Measurements from ENCODE around the gene MTCL1.

MTCL1 gene

DNA sequence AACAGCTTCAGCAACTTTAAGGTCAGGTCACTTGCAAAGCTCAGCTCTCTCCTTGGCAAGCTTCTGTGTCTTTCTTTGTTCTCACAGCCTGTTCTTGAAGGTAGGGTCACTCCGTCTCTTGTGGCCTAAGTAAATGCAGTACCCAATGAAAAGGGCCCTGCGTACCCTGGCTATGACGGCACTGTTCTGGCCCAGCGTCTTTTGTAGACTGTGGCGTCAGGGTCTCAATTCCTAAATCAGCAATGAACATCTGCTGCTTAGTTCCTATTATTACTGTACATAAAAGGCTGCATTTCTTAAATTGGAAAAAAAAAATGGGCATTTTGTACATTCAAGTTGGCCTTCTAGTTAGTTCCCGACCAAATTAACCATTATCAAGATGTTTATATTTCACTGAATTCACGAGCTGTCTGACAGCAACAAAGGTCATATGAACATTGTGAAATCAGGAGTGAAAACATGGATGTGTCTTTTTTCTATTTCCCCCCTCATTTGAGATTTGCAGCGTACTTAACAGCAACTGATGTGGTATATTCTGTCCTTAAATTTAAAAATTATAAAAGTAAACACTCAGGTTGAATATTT, 17.0 kb upstream of the MTCL1 start:
- DNase-seq (ENCODE audit: low spot score), result no peak

DNA sequence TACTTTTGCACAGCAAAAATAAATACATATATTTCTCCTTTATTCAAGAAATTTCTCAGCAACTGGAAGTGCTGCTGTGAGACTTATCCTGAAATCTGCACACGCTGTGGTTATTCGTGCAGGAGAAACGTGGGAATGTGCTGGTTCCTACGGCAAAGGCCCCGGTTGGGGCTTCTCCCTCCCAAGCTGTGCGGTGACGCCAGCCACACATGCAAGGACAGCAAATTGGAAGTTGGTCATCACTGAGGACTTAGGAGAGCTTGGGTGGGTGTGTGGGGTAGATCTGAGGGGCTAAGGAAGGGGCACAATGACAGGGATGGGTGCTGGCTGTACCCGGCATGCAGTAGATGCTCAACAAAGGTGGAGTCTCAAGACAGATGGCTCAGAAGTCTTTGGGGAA, 16.5 kb upstream of the MTCL1 start:
- DNase-seq (ENCODE audit: low spot score), result no peak

DNA sequence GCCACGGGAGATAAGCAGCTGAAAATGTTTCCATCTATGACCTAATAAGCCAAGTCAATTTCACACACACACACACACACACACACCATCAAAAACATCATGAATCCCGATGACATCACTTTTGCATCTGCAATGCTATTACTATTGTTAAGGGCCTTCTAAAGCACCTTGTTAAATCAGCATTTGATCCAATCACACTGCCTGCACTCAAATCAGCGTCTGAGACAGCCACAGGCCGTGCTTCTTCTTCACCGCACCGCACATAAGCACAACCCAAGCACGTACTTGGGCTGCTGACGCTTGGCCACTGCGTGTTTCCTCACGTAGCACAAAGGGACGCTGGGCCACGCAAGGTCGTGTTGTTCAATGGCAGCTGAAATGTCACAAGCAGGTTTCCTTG, 15.8 kb upstream of the MTCL1 start:
- DNase-seq (ENCODE audit: low spot score), result no peak

DNA sequence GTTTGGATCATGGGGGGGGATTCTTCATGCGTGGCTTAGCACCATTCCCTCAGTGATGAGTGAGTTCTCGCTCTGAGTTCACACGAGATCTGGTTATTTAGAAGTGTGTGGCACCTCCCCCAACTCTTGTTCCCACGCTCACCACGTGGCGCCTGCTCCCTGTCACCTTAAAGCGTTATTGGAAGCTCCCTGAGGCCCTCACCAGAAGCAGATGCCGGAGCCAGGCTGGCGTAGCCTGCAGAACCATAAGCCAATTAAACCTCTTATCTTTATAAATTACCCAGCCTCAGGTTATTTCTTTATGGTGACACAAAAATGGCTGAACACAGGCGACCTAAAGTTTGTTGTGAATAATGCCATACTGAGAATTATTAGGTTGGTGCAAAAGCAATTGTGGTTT, 10.5 kb upstream of the MTCL1 start:
- DNase-seq (ENCODE audit: low spot score), result no peak

DNA sequence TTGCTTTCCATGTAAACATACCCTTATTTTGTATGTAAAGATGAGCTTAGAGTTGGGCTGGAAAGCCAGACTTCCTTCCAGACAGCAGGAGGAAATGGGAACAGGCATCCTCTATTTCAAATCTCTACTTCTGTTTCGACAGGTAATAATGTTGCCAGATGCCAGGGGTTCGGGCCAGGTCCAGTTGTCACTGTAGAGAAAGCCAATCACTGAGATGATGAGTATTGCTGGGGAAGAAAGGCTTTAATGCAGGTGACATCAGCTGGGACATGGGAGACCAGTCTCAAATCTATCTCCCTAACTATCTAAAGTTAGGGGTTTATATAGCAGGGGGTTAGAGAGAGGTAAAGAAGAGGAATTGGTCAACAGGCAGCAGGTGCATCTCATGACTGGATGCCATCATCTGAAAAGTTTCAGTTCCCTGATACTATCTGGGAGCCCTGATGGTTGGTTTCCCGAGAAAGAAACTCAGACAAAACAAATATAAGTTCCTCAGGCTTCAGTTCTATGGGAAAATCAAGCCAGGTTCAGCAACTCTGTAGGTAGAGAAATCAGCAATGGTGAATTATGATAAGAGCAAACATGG, 9.3 kb upstream of the MTCL1 start:
- no peak for DNase-seq (ENCODE audit: low spot score)

DNA sequence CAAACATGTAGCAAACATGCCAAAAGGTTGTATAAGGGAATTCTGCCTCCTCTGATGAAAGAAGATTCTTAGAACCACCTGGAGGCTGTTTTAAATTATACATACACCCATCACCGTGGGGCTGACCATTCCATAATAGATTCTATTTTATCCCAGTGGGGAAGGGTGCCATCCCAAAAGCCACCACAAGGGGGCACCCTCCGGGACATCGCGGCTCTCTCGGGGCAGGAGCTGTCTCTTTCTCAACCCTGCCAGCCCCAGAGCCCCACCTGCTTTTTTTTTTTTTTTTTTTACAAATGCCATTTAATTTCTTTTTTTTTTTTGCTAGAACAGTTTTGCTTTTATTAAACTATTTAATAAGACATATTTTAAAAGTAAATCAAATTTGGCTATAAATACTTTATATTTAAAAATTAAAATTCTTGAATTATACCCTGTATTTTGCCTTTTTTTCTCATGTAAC, 8.6 kb upstream of the MTCL1 start:
- peak; percentile 47 for DNase-seq (ENCODE audit: low spot score)

DNA sequence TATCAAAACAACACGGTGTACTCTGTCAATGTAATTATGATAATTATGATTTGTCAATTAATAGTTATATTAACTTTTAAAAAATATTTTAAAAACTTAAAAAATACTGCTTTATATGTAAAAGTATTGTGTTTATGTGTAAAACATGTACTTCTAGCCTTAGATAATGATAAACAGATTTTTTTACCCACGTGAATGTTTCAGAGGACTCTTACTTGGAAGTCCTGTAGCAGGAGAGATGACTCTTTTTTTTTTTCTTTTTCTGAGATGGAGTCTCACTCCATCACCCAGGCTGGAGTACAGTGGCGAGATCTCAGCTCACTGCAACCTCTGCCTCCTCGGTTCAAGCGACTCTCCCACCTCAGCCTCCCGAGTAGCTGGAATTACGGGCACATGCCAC, 6.2 kb upstream of the MTCL1 start:
- no peak for DNase-seq (ENCODE audit: low spot score)

DNA sequence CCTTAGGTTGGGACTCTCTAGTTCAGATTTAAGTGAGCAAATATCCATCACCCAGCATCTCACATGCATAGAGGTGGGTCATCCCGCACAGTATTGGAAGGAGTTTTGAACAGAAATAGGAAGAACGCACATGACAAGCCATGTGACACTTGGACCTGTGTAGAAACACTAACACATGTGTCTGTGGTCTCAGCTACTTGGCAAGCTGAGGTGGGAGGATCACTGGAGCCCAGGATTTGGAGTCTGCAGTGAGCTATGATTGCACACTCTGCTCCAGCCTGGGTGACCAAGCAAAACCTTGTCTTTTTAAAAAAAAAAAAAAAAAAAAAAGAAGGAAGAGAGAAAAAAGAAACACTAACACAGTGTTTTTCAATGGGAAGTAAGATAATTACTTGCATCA, 5.4 kb upstream of the MTCL1 start:
- no peak for DNase-seq (ENCODE audit: low spot score)

DNA sequence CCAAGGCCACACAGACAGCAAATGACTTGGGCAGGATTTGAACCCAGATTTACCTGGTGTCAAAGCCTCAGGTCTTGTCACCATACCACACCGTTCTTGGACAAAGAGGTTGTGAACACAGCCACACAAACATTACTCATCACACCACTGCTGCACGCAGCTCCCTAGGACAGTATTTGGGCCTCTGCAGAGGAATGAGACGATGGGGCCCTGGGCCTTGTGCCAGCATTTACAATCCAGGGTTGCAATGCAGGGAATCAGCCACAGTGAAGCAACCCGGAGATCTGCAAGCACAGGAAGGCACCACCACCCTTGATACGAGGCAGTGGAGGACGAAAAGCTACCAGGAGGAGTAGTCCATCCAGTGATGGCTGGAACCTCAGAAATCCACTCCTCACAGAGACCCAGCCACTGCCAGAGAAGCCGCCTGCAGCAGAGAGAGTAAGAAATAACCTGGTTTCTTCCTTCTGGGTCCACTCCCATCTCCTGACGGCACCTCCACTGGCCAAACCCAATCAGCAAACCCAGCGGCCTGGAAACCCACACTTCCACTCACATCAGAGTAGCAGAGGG, 3.7 kb upstream of the MTCL1 start:
- DNase-seq (ENCODE audit: low spot score), result no peak

DNA sequence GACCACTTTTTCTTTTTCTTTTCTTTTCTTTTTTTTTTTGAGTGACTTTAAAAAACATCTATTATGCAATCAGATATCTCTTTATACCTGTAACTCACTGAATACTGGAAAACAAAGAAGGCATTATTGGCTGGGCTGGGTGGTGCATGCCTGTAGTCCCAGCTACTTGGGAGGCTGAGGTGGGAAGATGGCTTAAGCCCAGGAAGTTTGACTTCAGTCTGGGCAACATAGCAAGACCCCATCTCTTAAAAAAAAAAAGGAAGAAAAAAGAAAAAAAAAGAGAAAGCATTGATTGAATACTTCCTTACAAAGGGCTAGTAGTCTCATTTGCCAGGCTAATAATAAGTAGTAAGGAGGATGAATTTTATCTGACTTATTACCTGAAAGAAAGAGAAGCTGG, 2.7 kb upstream of the MTCL1 start:
- DNase-seq (ENCODE audit: low spot score), result no peak

DNA sequence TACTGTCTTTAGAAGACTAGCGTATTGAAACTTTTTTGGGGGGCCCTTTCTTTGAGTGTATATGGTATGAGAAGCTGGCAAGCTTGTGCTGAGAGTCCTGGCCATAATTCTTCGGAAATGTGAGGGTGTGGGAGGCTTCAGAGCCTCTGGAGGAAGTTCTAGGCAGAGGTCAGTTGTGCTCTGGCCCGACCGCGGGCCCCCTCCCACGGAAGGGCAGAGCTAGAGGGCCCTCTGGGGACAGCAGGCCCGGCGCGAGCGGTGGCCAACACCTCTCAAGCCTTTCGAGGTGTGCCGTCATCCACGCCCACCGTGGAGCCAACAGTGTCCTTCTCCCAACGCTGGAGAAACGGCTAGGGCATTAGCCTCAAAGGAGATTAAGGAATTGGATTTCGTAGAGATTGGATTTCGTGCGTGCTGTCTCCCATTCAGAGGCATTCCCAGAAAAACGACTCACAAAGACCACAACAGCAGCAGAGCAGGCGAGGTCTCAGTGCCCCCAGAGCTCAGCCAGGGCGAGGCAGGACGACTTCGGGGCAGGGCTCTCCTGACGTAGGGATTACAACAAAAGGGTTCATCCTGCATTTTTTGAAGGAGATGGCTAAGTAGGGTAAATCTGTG, 2.2 kb upstream of the MTCL1 start:
- DNase-seq (ENCODE audit: low spot score), result no peak

DNA sequence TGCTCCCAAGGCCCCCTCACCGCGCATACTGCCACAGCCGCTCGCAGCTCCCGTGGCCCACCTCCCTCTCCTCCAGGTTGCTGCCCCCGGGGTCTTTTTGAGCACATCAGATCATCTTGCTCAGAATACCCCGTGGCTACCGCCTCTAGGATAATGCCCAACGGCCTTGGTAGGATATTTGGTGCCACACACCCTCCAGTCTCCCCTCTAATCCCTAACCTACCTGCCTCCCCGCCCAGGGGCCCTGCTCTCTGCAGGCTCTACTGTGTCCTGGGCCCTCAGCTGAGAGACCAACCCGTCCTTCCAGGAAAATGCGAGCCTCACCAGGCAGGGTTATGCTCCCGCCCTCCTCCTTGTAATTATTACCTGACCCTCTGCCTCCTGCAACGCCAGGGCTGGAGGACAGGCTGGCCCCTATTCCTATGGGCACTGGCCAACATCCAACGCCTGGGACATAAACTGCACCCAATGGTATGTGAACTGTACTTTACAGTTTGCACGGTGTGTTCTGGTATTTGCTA, 1.5 kb upstream of the MTCL1 start:
- no peak for DNase-seq (ENCODE audit: low spot score)

DNA sequence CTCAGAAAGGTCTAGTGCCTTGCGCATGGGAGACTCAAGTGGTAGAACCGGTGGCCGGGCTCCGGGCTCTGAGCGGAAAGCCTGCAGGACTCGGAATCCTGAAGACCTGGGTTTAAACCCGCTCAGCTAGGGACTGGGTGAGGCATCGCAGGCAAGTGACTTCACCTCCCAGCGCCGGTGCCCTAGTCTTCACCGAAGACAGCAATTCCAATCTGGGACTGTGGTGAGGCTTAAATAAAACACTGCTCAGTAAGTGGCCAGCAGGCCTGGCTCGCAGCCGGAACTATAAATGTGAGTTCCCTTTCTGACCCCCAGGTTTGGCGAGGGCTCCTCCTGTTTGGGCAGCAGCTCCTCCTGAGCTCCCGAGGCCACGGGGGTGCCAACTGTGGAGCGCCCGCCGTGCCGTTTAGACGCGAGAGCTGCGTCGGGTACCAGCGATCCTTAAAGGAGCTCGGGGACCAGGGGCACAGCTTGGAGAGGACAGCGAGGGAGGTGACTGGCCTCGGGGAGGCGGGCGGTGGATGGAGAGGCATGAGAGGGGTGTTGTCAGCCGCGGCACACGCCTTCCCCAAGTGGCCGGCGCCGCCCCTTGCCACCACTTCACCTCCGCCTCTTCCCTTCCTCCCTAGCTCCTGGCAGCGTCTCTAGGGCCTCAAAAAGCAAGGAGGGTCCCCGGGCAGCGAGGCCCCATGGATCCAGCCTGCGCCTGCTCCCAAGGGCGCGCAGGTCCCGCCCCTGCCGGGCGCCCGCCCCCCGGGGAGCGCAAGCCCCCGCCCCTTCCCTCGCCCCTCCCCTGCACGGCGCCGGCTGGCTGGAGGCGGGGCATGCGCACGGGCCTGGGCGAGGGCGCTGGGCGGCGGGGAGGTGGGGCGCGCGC, 757 bp upstream of the MTCL1 start:
- peak; percentile 57 for DNase-seq (ENCODE audit: low spot score)

DNA sequence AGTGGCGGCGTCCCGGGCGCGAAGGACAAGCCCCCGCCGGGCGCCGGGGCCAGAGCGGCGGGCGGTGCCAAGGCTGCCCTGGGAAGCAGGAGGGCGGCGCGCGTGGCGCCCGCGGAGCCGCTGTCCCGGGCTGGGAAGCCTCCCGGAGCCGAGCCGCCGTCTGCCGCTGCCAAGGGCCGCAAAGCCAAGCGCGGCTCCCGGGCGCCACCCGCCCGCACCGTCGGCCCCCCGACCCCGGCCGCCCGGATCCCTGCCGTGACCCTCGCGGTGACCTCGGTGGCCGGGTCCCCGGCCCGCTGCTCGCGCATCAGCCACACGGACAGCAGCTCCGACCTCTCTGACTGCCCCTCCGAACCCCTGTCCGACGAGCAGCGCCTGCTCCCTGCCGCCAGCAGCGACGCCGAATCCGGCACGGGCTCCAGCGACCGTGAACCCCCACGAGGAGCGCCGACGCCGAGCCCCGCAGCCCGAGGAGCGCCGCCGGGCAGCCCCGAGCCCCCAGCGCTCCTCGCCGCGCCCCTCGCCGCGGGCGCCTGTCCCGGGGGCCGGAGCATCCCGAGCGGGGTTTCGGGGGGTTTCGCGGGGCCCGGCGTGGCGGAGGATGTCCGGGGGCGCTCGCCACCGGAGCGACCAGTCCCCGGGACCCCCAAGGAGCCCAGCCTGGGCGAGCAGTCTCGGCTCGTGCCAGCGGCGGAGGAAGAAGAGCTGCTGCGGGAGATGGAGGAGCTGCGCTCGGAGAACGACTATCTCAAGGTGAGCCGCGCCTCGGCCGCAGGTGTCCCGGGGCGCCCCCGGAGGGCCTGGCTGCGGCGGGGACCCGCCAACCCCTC, 820 bp downstream of the MTCL1 start:
- DNase-seq (ENCODE audit: low spot score), result no peak

DNA sequence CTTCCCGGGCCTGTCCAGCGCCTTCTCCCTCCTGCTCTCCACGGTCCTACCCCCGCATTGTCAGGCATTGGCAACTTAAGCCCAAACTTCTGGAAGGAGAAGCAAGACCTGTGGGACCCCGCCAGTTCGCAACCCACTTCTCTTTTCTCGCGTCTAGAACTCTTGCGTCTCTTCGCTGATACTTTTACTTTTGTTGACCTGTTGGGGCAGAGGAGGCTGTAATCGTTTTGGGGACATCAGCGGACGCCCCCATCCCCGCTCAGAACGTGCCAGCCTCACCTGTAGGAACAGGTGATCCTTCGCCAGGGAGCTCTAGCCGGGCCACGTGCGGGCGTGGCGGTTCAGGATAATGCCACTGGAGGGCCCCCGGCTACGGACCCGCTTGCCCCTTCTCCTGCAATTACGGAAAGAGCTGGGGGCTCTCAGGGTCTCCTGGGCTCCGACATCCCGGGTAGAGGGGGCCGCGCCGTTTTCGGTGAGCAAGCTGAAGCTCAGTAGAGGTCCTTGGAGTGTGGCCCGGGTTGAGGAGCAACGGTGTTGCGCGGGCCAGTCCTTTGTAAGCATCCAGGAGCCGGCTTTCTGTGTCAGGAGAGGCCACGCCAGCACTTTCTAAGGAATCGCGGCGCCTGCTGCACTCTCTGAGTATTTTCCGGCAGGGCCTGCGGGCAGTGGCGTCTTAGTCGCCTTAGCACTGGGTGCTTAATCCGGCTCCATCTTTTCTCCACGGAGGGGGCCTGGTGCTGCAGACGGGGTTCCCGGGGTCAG, 1.6 kb downstream of the MTCL1 start:
- no peak for DNase-seq (ENCODE audit: low spot score)

DNA sequence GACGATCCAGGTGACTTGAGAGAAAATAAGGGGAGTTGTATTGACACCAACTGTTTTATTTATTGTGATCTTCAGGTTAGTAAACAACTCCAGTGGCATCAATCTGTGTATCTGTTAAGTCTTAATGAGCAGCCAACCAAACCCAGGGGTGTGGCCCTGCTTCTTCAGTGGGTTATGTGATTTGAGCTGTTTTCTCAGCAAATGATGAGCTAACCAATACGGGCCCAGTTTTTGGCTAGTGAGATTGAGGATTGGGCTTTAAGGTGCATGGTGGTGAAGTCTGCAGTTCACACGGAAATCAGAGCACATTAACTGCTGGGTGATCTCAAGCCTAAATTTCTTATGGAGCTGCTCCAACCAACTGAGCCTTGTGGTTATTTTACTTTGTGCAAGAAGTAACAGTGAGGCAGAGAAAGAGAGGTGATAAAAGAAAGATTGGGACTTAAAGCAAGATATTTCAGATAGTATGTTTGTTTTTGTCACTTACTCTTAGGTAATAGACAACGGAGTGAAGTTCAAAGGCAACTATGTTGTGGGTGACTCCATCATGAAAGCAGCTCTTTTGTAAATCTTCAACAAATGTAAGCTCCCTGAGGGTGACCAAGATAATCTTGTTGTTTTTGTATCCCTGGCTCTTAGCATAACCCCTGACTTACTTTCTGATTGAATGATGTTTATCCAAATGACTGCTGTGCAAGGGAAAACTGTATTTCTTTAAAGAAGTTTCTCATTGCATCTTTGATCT, 2.4 kb downstream of the MTCL1 start:
- DNase-seq (ENCODE audit: low spot score), result no peak

DNA sequence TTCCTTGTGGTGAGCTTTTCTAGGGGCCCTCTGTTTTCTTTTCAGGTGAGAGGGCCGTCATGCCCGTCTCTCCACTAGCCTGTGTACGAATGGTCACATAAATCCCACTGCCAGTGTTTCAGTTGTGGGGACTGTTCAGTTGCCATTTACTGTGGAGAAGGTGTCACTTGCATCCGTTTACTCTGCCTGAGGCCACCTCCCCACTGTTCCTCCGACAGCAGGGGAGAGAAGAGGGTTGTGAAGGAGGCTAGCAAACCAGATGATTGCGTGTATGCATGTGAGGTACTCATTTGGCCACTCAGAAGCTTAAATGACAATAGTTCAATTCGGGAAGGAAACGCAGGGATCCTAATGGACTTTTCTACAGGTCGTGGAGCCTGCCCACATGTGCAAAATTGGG, 3.3 kb downstream of the MTCL1 start:
- no peak for DNase-seq (ENCODE audit: low spot score)

DNA sequence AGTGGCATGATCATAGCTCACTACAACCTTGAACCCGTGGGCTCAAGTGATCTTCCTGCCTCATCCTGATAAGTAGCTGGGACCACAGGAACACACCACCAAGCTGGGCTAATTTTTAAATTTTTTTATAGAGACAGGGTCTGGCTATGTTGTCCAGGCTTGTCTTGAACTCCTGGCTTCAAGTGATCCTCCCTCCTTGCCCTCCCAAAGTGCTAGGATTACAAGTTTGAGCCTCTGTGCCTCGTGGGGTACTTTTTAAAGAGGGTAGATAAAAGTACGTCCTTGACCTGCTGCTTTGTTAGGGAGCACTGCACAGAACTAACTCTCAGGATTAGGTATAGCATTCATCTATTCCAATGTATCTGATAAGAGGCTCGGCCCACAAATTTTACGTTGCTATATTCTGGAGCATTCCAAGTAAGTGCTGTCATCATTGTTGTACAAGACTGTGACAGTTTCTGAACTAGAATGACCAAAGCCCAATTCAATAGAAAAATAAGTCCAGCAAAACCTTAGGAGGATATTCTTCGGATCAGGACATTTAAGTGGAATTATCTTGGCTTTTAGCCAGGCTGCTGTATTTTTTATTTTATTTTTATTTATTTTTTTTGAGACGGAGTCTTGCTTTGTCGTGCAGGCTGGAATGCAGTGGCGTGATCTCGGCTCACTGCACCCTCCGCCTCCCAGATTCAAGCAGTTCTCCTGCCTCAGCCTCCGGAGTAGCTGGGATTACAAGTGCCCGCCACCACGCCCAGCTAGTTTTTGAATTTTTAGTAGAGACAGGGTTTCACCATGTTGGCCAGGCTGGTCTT, 4.1 kb downstream of the MTCL1 start:
- DNase-seq (ENCODE audit: low spot score), result no peak

DNA sequence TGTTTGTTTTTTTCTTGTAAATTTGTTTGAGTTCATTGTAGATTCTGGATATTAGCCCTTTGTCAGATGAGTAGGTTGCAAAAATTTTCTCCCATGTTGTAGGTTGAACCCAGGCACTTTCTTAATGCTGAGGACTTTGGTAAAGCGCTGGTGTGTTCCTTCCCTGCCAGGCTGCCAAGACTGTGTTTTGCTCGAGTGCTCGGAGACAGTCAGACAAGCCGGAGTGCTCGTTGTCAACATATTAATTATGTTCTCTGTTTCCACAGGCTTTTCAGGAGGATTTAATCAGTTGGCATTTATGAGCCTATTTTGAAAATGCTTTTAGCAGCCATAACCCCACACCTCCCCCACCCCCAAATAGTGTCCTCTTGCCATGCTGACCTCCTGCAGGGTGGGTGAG, 6.4 kb downstream of the MTCL1 start:
- DNase-seq (ENCODE audit: low spot score), result no peak
